ENCODE measurements around the gene GPR87. TPM values are rescaled to one million over a fixed set of nuclear protein-coding genes. Genes with fewer than 3 reads are reported as not detected.

The GPR87 gene
- total RNA-seq, 1 experiment from 2014 or later, result 3.8 TPM

GRCh38 chr3:151264605-151265004 is 52.0 kb downstream of the GPR87 start:
- H3K79me2 ChIP-seq (ENCODE audit: insufficient read depth, low read length), result no peaks in the 10 kb centered on the region
- DNase-seq (ENCODE audit: low read depth, low spot score) (no peak), ATAC-seq (no peak)
- no peaks in the 10 kb centered on the region for H3K9me2 ChIP-seq (ENCODE audit: insufficient read depth)
- RAD21 ChIA-PET (ENCODE audit: low non-redundant PET in 1 of 2, low total read pairs in 2 of 2, uncharacterized antibody in 2 of 2, unreplicated experiment in 2 of 2), result no interaction called here
- intact Hi-C loops (cut with micrococcal nuclease), result no loop called here
- H3K36me3 ChIP-seq (ENCODE audit: control insufficient read depth in 1 of 2, insufficient read depth in 2 of 2, low read length in 2 of 2), result no peaks in the 10 kb centered on the region
- no peak overlapping the region for H3K9ac ChIP-seq (ENCODE audit: low read length)
- H2AFZ ChIP-seq (ENCODE audit: low read depth, low read length, poor library complexity, severe bottlenecking), result no peak overlapping the region
- TF ChIP-seq SRF (IDR thresholded peaks at IDR 0.05; ENCODE audit: low read depth), result no peak
- TF ChIP-seq POLR2A (IDR thresholded peaks at IDR 0.05; ENCODE audit: borderline replicate concordance, extremely low read depth, insufficient read depth, insufficient read length), result no peak
- no peak for TF ChIP-seq EGR1 (IDR thresholded peaks at IDR 0.05; ENCODE audit: low read depth)
- TF ChIP-seq CBX3 (IDR thresholded peaks at IDR 0.05; ENCODE audit: low read depth), result no peak
- no peak for TF ChIP-seq TCF7L2 (IDR thresholded peaks at IDR 0.05; ENCODE audit: borderline replicate concordance, extremely low read depth, insufficient read depth, insufficient read length)
- H3K27ac ChIP-seq (ENCODE audit: low read depth, low read length), result no peak overlapping the region
- H3K4me1 ChIP-seq (ENCODE audit: control insufficient read depth in 1 of 2, insufficient read depth in 2 of 2, low read length in 2 of 2), result no peaks in the 10 kb centered on the region
- no peaks in the 10 kb centered on the region for H3K27me3 ChIP-seq (ENCODE audit: insufficient read depth, low read length)
- no peak overlapping the region for H3K4me3 ChIP-seq (replicated peaks in 1 of 2; ENCODE audit: low read depth in 1 of 2, low read length in 2 of 2)
- POLR2A ChIA-PET, result no interaction called here
- BruUV-seq (replicated peaks), result no TSS peak
- H3K9me3 ChIP-seq (ENCODE audit: control insufficient read depth in 1 of 2, insufficient read depth in 1 of 2, low read depth in 1 of 2, low read length in 2 of 2), result no peaks in the 10 kb centered on the region
- CTCF ChIA-PET, result no interaction called here
- no peaks in the 10 kb centered on the region for H4K20me1 ChIP-seq (ENCODE audit: insufficient read depth)
- H3K4me2 ChIP-seq (ENCODE audit: low read length), result no peak overlapping the region

- CTCF ChIA-PET, result no interaction called here
- Histone ChIP-seq H3K9me3 (ENCODE audit: control insufficient read depth in 1 of 2, insufficient read depth in 1 of 2, low read depth in 1 of 2, low read length in 2 of 2) (no peaks in the 10 kb centered on the region), H3K4me1 (ENCODE audit: control insufficient read depth in 1 of 2, insufficient read depth in 2 of 2, low read length in 2 of 2) (no peaks in the 10 kb centered on the region), H3K4me2 (ENCODE audit: low read length) (no peak overlapping the region), H3K36me3 (ENCODE audit: control insufficient read depth in 1 of 2, insufficient read depth in 2 of 2, low read length in 2 of 2) (no peaks in the 10 kb centered on the region), H3K27me3 (ENCODE audit: insufficient read depth, low read length) (no peaks in the 10 kb centered on the region), H2AFZ (ENCODE audit: low read depth, low read length, poor library complexity, severe bottlenecking) (no peak overlapping the region), H3K9me2 (ENCODE audit: insufficient read depth) (no peaks in the 10 kb centered on the region), H3K27ac (ENCODE audit: low read depth, low read length) (no peak overlapping the region), H4K20me1 (ENCODE audit: insufficient read depth) (no peaks in the 10 kb centered on the region), H3K79me2 (ENCODE audit: insufficient read depth, low read length) (no peaks in the 10 kb centered on the region), H3K4me3 (replicated peaks in 1 of 2; ENCODE audit: low read depth in 1 of 2, low read length in 2 of 2) (no peak overlapping the region), H3K9ac (ENCODE audit: low read length) (no peak overlapping the region)
- BruUV-seq (replicated peaks), result no TSS peak
- TF ChIP-seq JUND (IDR thresholded peaks at IDR 0.05), result no peak
- no peak for TF ChIP-seq EZH2 (IDR thresholded peaks at IDR 0.05)
- TF ChIP-seq RAD21 (IDR thresholded peaks at IDR 0.05; ENCODE audit: low read depth), result no peak
- TF ChIP-seq SRF (IDR thresholded peaks at IDR 0.05; ENCODE audit: low read depth), result no peak
- TF ChIP-seq EGR1 (IDR thresholded peaks at IDR 0.05; ENCODE audit: low read depth), result no peak
- TF ChIP-seq CTCF (IDR thresholded peaks at IDR 0.05 in 2 of 3, conservative IDR thresholded peaks at IDR 0.05 in 1 of 3; ENCODE audit: borderline replicate concordance in 1 of 3, insufficient read depth in 1 of 3, low read depth in 2 of 3, low read length in 2 of 3), result no peak
- TF ChIP-seq ZNF274 (IDR thresholded peaks at IDR 0.05; ENCODE audit: low read depth, low read length), result no peak
- no peak for DNase-seq (ENCODE audit: low read depth, low spot score)
- no peak for ATAC-seq
- RAD21 ChIA-PET (ENCODE audit: low non-redundant PET in 1 of 2, low total read pairs in 2 of 2, uncharacterized antibody in 2 of 2, unreplicated experiment in 2 of 2), result no interaction called here
- POLR2A ChIA-PET, result no interaction called here
- intact Hi-C loops (cut with micrococcal nuclease), result no loop called here
Observed at GRCh38 chr3:151262871-151263525, 53.6 kb downstream of the GPR87 start.
